A673 (cell line): ENCODE measurements around the gene LRRC17. TPM values are rescaled to one million over a fixed set of nuclear protein-coding genes. Genes with fewer than 3 reads are reported as not detected.

Experiments used
- BruUV-seq: library from RNA; stranded (reverse); fragments of 400-500 nt; replicated peaks from 2 replicates; lab custom pipeline; 2021; lab: Mats Ljungman, UMichigan
- CTCF ChIA-PET: fragments of 300-600 bp; sonication (Branson Sonifier 250); formaldehyde crosslinking; loops from one replicate; lab custom pipeline; 2022; ENCODE audit warnings: antibody characterized with exemption; lab: Charles Lee
- POLR2A ChIA-PET: fragments of 300-600 bp; sonication (Branson Sonifier 250); formaldehyde crosslinking; loops from one replicate; lab custom pipeline; 2022; ENCODE audit warnings: antibody characterized with exemption; ENCODE audit not compliant: low non-redundant PET; lab: Charles Lee
- DNase-seq: peaks from one replicate; pipeline ENCODE4 v3.0.0-alpha.2; 2015; ENCODE audit warnings: low spot score
- H3K27ac ChIP-seq: fragments of 200-600 bp; sonication (generic); 2 replicates; pipeline ENCODE4 v1.5.1; 2016; ENCODE audit warnings: mixed run types, low read depth, mild to moderate bottlenecking, mixed read lengths, antibody characterized with exemption, low read length; ENCODE audit not compliant: poor library complexity, severe bottlenecking
- H3K27me3 ChIP-seq: fragments of 200-600 bp; sonication (generic); replicated peaks from 2 replicates; pipeline ENCODE4 v1.6.1; 2017; ENCODE audit warnings: mixed run types, low read depth, mild to moderate bottlenecking, mixed read lengths, antibody characterized with exemption, low read length; ENCODE audit not compliant: insufficient read depth, poor library complexity
- H3K36me3 ChIP-seq: fragments of 200-600 bp; sonication (generic); 2 replicates; pipeline ENCODE4 v1.6.1; 2016; ENCODE audit warnings: mixed run types, mild to moderate bottlenecking, mixed read lengths, antibody characterized with exemption, low read length; ENCODE audit not compliant: insufficient read depth, poor library complexity, severe bottlenecking
- H3K4me1 ChIP-seq: fragments of 200-600 bp; sonication (generic); 2 replicates; pipeline ENCODE4 v1.6.1; 2017; ENCODE audit warnings: mixed run types, mild to moderate bottlenecking, mixed read lengths, antibody characterized with exemption, low read length; ENCODE audit not compliant: insufficient read depth, poor library complexity, severe bottlenecking
- H3K4me3 ChIP-seq: fragments of 200-600 bp; sonication (generic); 2 replicates; pipeline ENCODE4 v1.5.1; 2016; ENCODE audit warnings: low read depth, mixed run types, mild to moderate bottlenecking, mixed read lengths, low read length; ENCODE audit not compliant: poor library complexity, severe bottlenecking
- H3K9me3 ChIP-seq: fragments of 200-600 bp; sonication (generic); 2 replicates; pipeline ENCODE4 v1.6.1; 2016; ENCODE audit warnings: mixed run types, low read depth, mild to moderate bottlenecking, mixed read lengths, antibody characterized with exemption, low read length; ENCODE audit not compliant: poor library complexity, severe bottlenecking
- EZH2 ChIP-seq: fragments of 200-600 bp; sonication (generic); IDR thresholded peaks from 2 replicates; pipeline ENCODE4 v1.6.1; 2017; ENCODE audit warnings: borderline replicate concordance, low read depth, mild to moderate bottlenecking, mixed read lengths, antibody characterized with exemption, low read length; ENCODE audit not compliant: poor library complexity, severe bottlenecking
- intact Hi-C: fragments of 100-400 bp; cut with micrococcal nuclease; formaldehyde crosslinking; loops from one replicate; pipeline ENCODE4 v1.10.0; 2022; ENCODE audit not compliant: unreplicated experiment
- total RNA-seq: library from RNA; stranded (reverse); gene quantifications from 2 replicates; pipeline ENCODE4 v1.2.3, GENCODE V29; 2021
- TF ChIP-seq, protein P1 (sequence below): fragments of 300-800, 200-600 bp; sonication (generic); conservative IDR thresholded peaks from 2 replicates; pipeline ENCODE4 v1.5.1; 2017; ENCODE audit warnings: low read depth, mild to moderate bottlenecking, antibody characterized with exemption, low read length, moderate library complexity, mixed read lengths

Gene LRRC17
- total RNA-seq, 1 experiment from 2014 or later = 10.0 TPM

DNA sequence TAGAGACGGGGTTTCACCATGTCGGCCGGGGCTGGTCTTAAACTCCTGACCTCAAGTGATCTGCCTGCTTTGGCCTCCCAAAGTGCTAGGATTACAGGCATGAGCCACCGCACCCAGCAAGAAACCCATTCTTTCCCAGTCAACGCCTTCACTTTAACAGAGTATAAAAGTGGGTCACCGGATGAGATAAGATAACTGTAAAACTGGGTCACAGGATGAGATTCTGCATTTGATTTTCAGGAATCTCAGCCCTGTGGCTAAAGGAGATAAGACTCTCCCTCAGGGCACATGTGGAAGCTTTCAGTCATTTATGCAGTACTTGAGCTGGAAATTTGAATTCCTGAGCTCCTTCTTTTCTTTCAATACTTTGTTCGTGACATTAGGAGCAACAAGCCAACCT lies 70.8 kb downstream of the LRRC17 start:
- Histone ChIP-seq H3K9me3 (no peaks in the 10 kb centered on the region), H3K4me3 (no peak overlapping the region), H3K4me1 (no peaks in the 10 kb centered on the region), H3K36me3 (no peaks in the 10 kb centered on the region), H3K27ac (no peak overlapping the region), H3K27me3 (no peaks in the 10 kb centered on the region)
- POLR2A ChIA-PET = no interaction called here
- no peak for DNase-seq
- no TSS peak for BruUV-seq
- intact Hi-C loops = no loop called here
- CTCF ChIA-PET = no interaction called here
- TF ChIP-seq EZH2 = no peak
- TF ChIP-seq, protein P1, sequence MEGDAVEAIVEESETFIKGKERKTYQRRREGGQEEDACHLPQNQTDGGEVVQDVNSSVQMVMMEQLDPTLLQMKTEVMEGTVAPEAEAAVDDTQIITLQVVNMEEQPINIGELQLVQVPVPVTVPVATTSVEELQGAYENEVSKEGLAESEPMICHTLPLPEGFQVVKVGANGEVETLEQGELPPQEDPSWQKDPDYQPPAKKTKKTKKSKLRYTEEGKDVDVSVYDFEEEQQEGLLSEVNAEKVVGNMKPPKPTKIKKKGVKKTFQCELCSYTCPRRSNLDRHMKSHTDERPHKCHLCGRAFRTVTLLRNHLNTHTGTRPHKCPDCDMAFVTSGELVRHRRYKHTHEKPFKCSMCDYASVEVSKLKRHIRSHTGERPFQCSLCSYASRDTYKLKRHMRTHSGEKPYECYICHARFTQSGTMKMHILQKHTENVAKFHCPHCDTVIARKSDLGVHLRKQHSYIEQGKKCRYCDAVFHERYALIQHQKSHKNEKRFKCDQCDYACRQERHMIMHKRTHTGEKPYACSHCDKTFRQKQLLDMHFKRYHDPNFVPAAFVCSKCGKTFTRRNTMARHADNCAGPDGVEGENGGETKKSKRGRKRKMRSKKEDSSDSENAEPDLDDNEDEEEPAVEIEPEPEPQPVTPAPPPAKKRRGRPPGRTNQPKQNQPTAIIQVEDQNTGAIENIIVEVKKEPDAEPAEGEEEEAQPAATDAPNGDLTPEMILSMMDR = no peak

DNA sequence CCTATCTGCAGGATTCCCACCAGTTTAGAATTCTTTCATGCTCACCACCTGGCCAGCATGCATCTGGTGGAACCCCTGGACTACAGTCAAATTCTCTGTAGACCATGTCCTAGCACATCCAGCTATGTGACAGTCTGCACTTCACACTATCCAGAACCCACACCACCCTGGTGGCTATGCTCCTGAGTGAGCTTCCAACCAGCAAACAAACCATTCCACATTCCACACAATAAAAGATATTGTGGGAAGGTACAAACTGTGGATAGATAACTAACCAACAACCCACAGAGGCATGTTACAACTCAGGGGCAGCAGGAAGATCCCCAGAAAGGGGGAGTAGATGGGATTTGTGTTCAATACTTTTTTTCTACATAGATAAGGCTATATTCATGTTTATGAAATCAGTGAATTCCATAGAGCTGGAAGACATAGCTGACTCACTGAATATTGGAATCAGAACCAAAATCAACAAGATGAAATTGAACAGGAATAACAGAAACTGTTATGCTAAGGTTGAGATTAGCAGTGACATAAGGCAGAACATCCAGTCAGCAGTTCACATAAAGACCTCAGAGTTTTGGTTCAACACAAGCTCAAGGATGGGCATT lies 72.5 kb downstream of the LRRC17 start:
- Histone ChIP-seq H3K36me3 (no peaks in the 10 kb centered on the region), H3K4me1 (no peaks in the 10 kb centered on the region), H3K27ac (no peak overlapping the region), H3K27me3 (no peaks in the 10 kb centered on the region), H3K4me3 (no peak overlapping the region), H3K9me3 (no peaks in the 10 kb centered on the region)
- no peak for TF ChIP-seq EZH2
- TF ChIP-seq, protein P1 = no peak
- CTCF ChIA-PET = no interaction called here
- POLR2A ChIA-PET = no interaction called here
- intact Hi-C loops = no loop called here
- BruUV-seq = no TSS peak
- no peak for DNase-seq

DNA sequence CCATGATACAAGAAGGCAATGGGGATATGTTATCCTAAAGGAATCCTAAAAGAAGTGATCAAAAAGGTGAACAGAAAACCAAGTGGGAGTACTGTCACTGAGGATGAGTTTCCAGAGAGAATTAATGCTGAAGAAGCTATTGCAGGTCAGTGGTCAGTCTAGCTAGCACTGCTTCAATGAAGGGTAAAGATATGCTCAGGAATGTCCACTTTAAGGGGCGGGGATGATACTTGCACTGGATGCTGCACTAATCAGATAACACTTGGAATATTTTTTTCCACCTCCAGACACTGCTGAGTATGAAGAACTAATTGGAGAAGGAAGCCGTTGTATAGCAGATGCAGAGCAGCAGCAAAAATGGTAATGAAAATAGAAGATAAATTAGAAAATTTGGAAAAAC lies 75.3 kb downstream of the LRRC17 start:
- TF ChIP-seq, protein P1 = no peak
- TF ChIP-seq EZH2 = no peak
- CTCF ChIA-PET = no interaction called here
- BruUV-seq = no TSS peak

More for the DNA sequence above, 75.3 kb downstream of the LRRC17 start:
- no peak for DNase-seq
- intact Hi-C loops = no loop called here
- no peak overlapping the region for H3K4me3 ChIP-seq
- POLR2A ChIA-PET = no interaction called here
- no peak overlapping the region for H3K27ac ChIP-seq
- H3K4me1 ChIP-seq = peaks cover 21% of the 10 kb centered on the region
- no peaks in the 10 kb centered on the region for H3K9me3 ChIP-seq
- no peaks in the 10 kb centered on the region for H3K27me3 ChIP-seq
- no peaks in the 10 kb centered on the region for H3K36me3 ChIP-seq
